GM18519 (cell line): Measurements from ENCODE around the gene CTSZ.
"Not testable (repeated sequence)": the region's sequence is repeated elsewhere in the genome, so short reads cannot be mapped to it uniquely, and the experiment has no call there.

ENCODE experiments used
- ATAC-seq: cut with Tn5 transposase; IDR thresholded peaks from one replicate; pipeline ENCODE4 v1.9.1; 2021; ENCODE audit warnings: mild to moderate bottlenecking, moderate library complexity; ENCODE audit not compliant: unreplicated experiment, low FRiP score

The CTSZ gene

GRCh38 chr20:58983115-58983468 is 24.0 kb downstream of the CTSZ start:
- ATAC-seq, result not testable (repeated sequence)

- ATAC-seq, result no peak
These were observed 24.5 kb downstream of the CTSZ start for GRCh38 chr20:58982406-58983114.

GRCh38 chr20:58981628-58982364 is 25.3 kb downstream of the CTSZ start:
- ATAC-seq, result no peak

- ATAC-seq, result peak; percentile 47
These were observed 26.1 kb downstream of the CTSZ start, which contains the start of gene NELFCD for GRCh38 chr20:58980711-58981627. NELFCD (plus strand) TSS chr20:58981256; CDS start chr20:58981310, 54 bp downstream.

GRCh38 chr20:58978351-58979190 is 28.5 kb downstream of the CTSZ start:
- ATAC-seq, result no peak

GRCh38 chr20:58976061-58976730 is 30.9 kb downstream of the CTSZ start:
- no peak for ATAC-seq

GRCh38 chr20:58975353-58975752 is 31.7 kb downstream of the CTSZ start:
- ATAC-seq, result no peak

GRCh38 chr20:58973866-58974265 is 33.2 kb downstream of the CTSZ start:
- ATAC-seq, result no peak

- ATAC-seq, result no peak
These were observed 33.9 kb downstream of the CTSZ start for GRCh38 chr20:58973179-58973578.

- ATAC-seq, result no peak
These were observed 35.6 kb downstream of the CTSZ start for GRCh38 chr20:58971429-58971828.

GRCh38 chr20:58970146-58970545 is 36.9 kb downstream of the CTSZ start:
- ATAC-seq, result no peak

GRCh38 chr20:58969439-58969838 is 37.6 kb downstream of the CTSZ start:
- no peak for ATAC-seq

GRCh38 chr20:58967652-58968429 is 39.2 kb downstream of the CTSZ start:
- ATAC-seq, result no peak

- ATAC-seq, result no peak
These were observed 41.6 kb downstream of the CTSZ start for GRCh38 chr20:58965270-58966064.

- not testable (repeated sequence) for ATAC-seq
These were observed 43.1 kb downstream of the CTSZ start for GRCh38 chr20:58963922-58964321.

- ATAC-seq, result no peak
These were observed 43.9 kb downstream of the CTSZ start for GRCh38 chr20:58963060-58963584.

GRCh38 chr20:58959652-58960051 is 47.4 kb downstream of the CTSZ start:
- no peak for ATAC-seq

GRCh38 chr20:58956078-58956477 is 51.0 kb downstream of the CTSZ start:
- ATAC-seq, result no peak
